Upper lobe of left lung (tissue), 6 donors: ENCODE data around the gene PPM1L. TPM values are rescaled to one million over a fixed set of nuclear protein-coding genes. Genes with fewer than 3 reads are reported as not detected.

Experiments used
- ATAC-seq, 2 donors: fragments of 200-7000 bp; cut with Tn5 transposase; one replicate each; pipeline ENCODE4 v1.9.1; 2022; ENCODE audit warnings: mild to moderate bottlenecking in 2 of 2, moderate library complexity in 2 of 2; ENCODE audit not compliant: low FRiP score in 2 of 2
- DNase-seq, 2 donors: peaks; one replicate each; pipeline ENCODE4 v3.0.0-alpha.2; 2019 to 2020
- H3K27ac ChIP-seq, 4 donors: fragments of 200-600 bp; sonication (generic); one replicate each; pipeline ENCODE4 v1.5.1; 2016 to 2019
- H3K27me3 ChIP-seq, 4 donors: fragments of 200-600 bp; sonication (generic); one replicate each; pipeline ENCODE4 v1.5.1; 2017 to 2019
- H3K36me3 ChIP-seq, 4 donors: fragments of 200-600 bp; sonication (generic); one replicate each; pipeline ENCODE4 v1.5.1; 2016 to 2019
- H3K4me1 ChIP-seq, 4 donors: fragments of 200-600 bp; sonication (generic); one replicate each; pipeline ENCODE4 v1.5.1; 2018 to 2019
- H3K4me3 ChIP-seq, 4 donors: fragments of 200-600 bp; sonication (generic); one replicate each; pipeline ENCODE4 v1.5.1; 2017 to 2019; ENCODE audit warnings: mild to moderate bottlenecking in 2 of 4, moderate library complexity in 1 of 4
- H3K9me3 ChIP-seq, 4 donors: fragments of 200-600 bp; sonication (generic); one replicate each; pipeline ENCODE4 v1.5.1; 2018 to 2019
- CTCF ChIP-seq, 6 experiments: fragments of 450-650 bp in 4 of 6; fragments of 200-600 bp in 2 of 6; sonication (generic) in 2 of 6; IDR thresholded peaks; one replicate each; pipeline ENCODE4 v1.5.1; 2016 to 2019; ENCODE audit warnings: antibody characterized with exemption in 6 of 6
- EP300 ChIP-seq, 4 donors: sonication (generic); formaldehyde crosslinking; IDR thresholded peaks; one replicate each; pipeline ENCODE4 v1.5.1; 2017; ENCODE audit warnings: antibody characterized with exemption in 4 of 4, control low read depth in 2 of 4
- POLR2A ChIP-seq, 4 donors: fragments of 450-650 bp; IDR thresholded peaks; one replicate each; pipeline ENCODE4 v1.5.1; 2016 to 2017; ENCODE audit warnings: antibody characterized with exemption in 4 of 4, mild to moderate bottlenecking in 2 of 4
- POLR2AphosphoS5 ChIP-seq, 2 donors: sonication (generic); formaldehyde crosslinking; IDR thresholded peaks; one replicate each; pipeline ENCODE4 v1.5.1; 2017; ENCODE audit warnings: antibody characterized with exemption in 2 of 2
- WGBS, 2 donors: methylation state at CpG; one replicate each; pipeline ENCODE4 v1.1.5; 2017 to 2018; 5-methylcytosine and 5-hydroxymethylcytosine counted together
- total RNA-seq, 6 donors: library from RNA; depleted of rRNA in 4 of 6; stranded (reverse); fragments of >200 nt in 4 of 6; gene quantifications; one replicate each; pipeline versions ENCODE4 v1.1.0 to v1.2.1, GENCODE V29; 2016 to 2021
- donor health status: DM: no; HTN: no; CAD: no; lungs with moderate emphysema.
- donor health status: DM: no; HTN: yes; CAD: no; lungs with severe emphysema.

The PPM1L gene
- total RNA-seq, 6 donors from 2014 or later, result 11.3 to 26.8 (median 18.7) TPM

- Histone ChIP-seq H3K36me3 (no peaks in the 10 kb centered on the region), H3K27ac (no peak overlapping the region), H3K9me3 (no peaks in the 10 kb centered on the region), H3K4me1 (peaks cover 9 to 21% (median 16%) of the 10 kb centered on the region in 4 donors), H3K27me3 (no peaks in the 10 kb centered on the region), H3K4me3 (no peak overlapping the region)
- DNase-seq (no peak), ATAC-seq (no peak)
- TF ChIP-seq EP300 (IDR thresholded peaks at IDR 0.05), result no peak
- TF ChIP-seq POLR2A (IDR thresholded peaks at IDR 0.05), result no peak
- TF ChIP-seq POLR2AphosphoS5 (IDR thresholded peaks at IDR 0.05), result no peak
- no peak for TF ChIP-seq CTCF (IDR thresholded peaks at IDR 0.05)
Measured at GRCh38 chr3:161072751-161073150, 316.7 kb downstream of the PPM1L start.

GRCh38 chr3:161073181-161073580, 317.1 kb downstream of the PPM1L start:
- WGBS, 2 donors, result 90 to 93% methylated on average over 1 of the region's 1 CpG
- TF ChIP-seq CTCF (IDR thresholded peaks at IDR 0.05) (no peak), POLR2A (IDR thresholded peaks at IDR 0.05) (no peak), POLR2AphosphoS5 (IDR thresholded peaks at IDR 0.05) (no peak), EP300 (IDR thresholded peaks at IDR 0.05) (no peak)
- H3K27ac ChIP-seq, result no peak overlapping the region
- ATAC-seq (no peak), DNase-seq (no peak)
- no peak overlapping the region for H3K4me3 ChIP-seq
- peaks cover 9 to 21% (median 16%) of the 10 kb centered on the region in 4 donors for H3K4me1 ChIP-seq
- H3K9me3 ChIP-seq, result no peaks in the 10 kb centered on the region
- H3K27me3 ChIP-seq, result no peaks in the 10 kb centered on the region
- H3K36me3 ChIP-seq, result no peaks in the 10 kb centered on the region

GRCh38 chr3:161081633-161082032, 325.6 kb downstream of the PPM1L start:
- WGBS, 2 donors, result 28 to 32% methylated on average over 4 of the region's 4 CpGs

GRCh38 chr3:161082063-161082462, 326.0 kb downstream of the PPM1L start:
- peak in 1 of 2 donors; percentile 34 for ATAC-seq
- WGBS, 2 donors, result 45 to 52% methylated on average over 2 of the region's 2 CpGs

More at GRCh38 chr3:161081633-161082032, 325.6 kb downstream of the PPM1L start:
- Histone ChIP-seq H3K27ac (peak overlapping the region in 1 of 4 donors; percentile 58), H3K27me3 (no peaks in the 10 kb centered on the region), H3K4me3 (no peak overlapping the region), H3K9me3 (no peaks in the 10 kb centered on the region), H3K4me1 (peaks cover 3 to 12% (median 8%) of the 10 kb centered on the region in 4 donors), H3K36me3 (peaks cover 0 to 16% (median 1%) of the 10 kb centered on the region in 4 donors)
- TF ChIP-seq POLR2AphosphoS5 (IDR thresholded peaks at IDR 0.05), result no peak
- no peak for TF ChIP-seq EP300 (IDR thresholded peaks at IDR 0.05)
- TF ChIP-seq POLR2A (IDR thresholded peaks at IDR 0.05), result no peak
- TF ChIP-seq CTCF (IDR thresholded peaks at IDR 0.05), result no peak
- DNase-seq (no peak), ATAC-seq (no peak)

More at GRCh38 chr3:161082063-161082462, 326.0 kb downstream of the PPM1L start:
- no peak for DNase-seq
- Histone ChIP-seq H3K27ac (peak overlapping the region in 1 of 4 donors; percentile 58), H3K27me3 (no peaks in the 10 kb centered on the region), H3K4me1 (peaks cover 3 to 12% (median 8%) of the 10 kb centered on the region in 4 donors), H3K4me3 (no peak overlapping the region), H3K36me3 (peaks cover 0 to 17% (median 1%) of the 10 kb centered on the region in 4 donors), H3K9me3 (no peaks in the 10 kb centered on the region)
- TF ChIP-seq POLR2A (IDR thresholded peaks at IDR 0.05), result no peak
- no peak for TF ChIP-seq EP300 (IDR thresholded peaks at IDR 0.05)
- no peak for TF ChIP-seq CTCF (IDR thresholded peaks at IDR 0.05)
- no peak for TF ChIP-seq POLR2AphosphoS5 (IDR thresholded peaks at IDR 0.05)
